Measurements from ENCODE around the gene CNNM2. TPM values are rescaled to one million over a fixed set of nuclear protein-coding genes. Genes with fewer than 3 reads are reported as not detected.
A peak's percentile ranks its signal among the peaks of the same experiment; 100 is the strongest.

CNNM2 gene
- total RNA-seq, 1 experiment from 2014 or later = 23.5 TPM

GRCh38 chr10:102935505-102935904 lies 17.4 kb downstream of the CNNM2 start:
- H3K27me3 Mint-ChIP-seq (ENCODE audit: low read depth) = no peaks in the 10 kb centered on the region
- H3K9me3 Mint-ChIP-seq = no peaks in the 10 kb centered on the region
- no peak for ATAC-seq
- no peak for DNase-seq (ENCODE audit: low spot score)
- H3K27ac Mint-ChIP-seq = no peak overlapping the region
- TF ChIP-seq ZNF281 (CRISPR knock-in tag; IDR thresholded peaks at IDR 0.05) = no peak
- TF ChIP-seq ZNF121 (CRISPR knock-in tag; IDR thresholded peaks at IDR 0.05) = 0 out of 2 replicates have a peak, but pooled peaks have one; percentile 41
- no peaks in the 10 kb centered on the region for H3K36me3 Mint-ChIP-seq
- no peaks in the 10 kb centered on the region for H3K4me1 Mint-ChIP-seq
- ChIA-PET CTCF (interaction anchor here (0.6 to 0.7 kb wide), 3 partner anchors 18 to 432 kb away, joined by 3 to 6 read pairs (median 3); no protein-coding TSS in a partner anchor), POLR2A (no interaction called here)
- no peak overlapping the region for H3K4me3 Mint-ChIP-seq

GRCh38 chr10:102935939-102936605 lies 18.0 kb downstream of the CNNM2 start:
- POLR2A ChIA-PET = no interaction called here
- H3K4me3 Mint-ChIP-seq = no peak overlapping the region
- H3K9me3 Mint-ChIP-seq = no peaks in the 10 kb centered on the region
- ATAC-seq = no peak
- no peaks in the 10 kb centered on the region for H3K36me3 Mint-ChIP-seq
- DNase-seq (ENCODE audit: low spot score) = no peak
- CTCF ChIA-PET = no interaction called here
- H3K27ac Mint-ChIP-seq = 0 out of 2 replicates have a peak overlapping the region, but pooled peaks have one; percentile 26
- no peaks in the 10 kb centered on the region for H3K4me1 Mint-ChIP-seq
- H3K27me3 Mint-ChIP-seq (ENCODE audit: low read depth) = no peaks in the 10 kb centered on the region
- TF ChIP-seq PREB (CRISPR knock-in tag; IDR thresholded peaks at IDR 0.05; ENCODE audit: borderline replicate concordance) = no peak
- no peak for TF ChIP-seq FOXP4 (CRISPR knock-in tag; IDR thresholded peaks at IDR 0.05)
- TF ChIP-seq ARID4B (CRISPR knock-in tag; IDR thresholded peaks at IDR 0.05; ENCODE audit: borderline replicate concordance) = no peak
- no peak for TF ChIP-seq STAT6 (CRISPR knock-in tag; conservative IDR thresholded peaks at IDR 0.05; ENCODE audit: low read depth)
- no peak for TF ChIP-seq CTCF (IDR thresholded peaks at IDR 0.05)
- TF ChIP-seq ZBTB21 (CRISPR knock-in tag; IDR thresholded peaks at IDR 0.05; ENCODE audit: borderline replicate concordance) = no peak
- no peak for TF ChIP-seq AR (CRISPR knock-in tag; IDR thresholded peaks at IDR 0.05)
- no peak for TF ChIP-seq E2F1 (CRISPR knock-in tag; IDR thresholded peaks at IDR 0.05)
- TF ChIP-seq ERG (CRISPR knock-in tag; IDR thresholded peaks at IDR 0.05) = no peak

All from WTC11 (cell line).